HG02642 (cell line): ENCODE data around the gene TRPM3.

ENCODE experiments used
- ATAC-seq: cut with Tn5 transposase; IDR thresholded peaks from one replicate; pipeline ENCODE4 v1.9.1; 2021; ENCODE audit warnings: mild to moderate bottlenecking; ENCODE audit not compliant: unreplicated experiment, poor library complexity

TRPM3 gene

GRCh38 chr9:70600506-70600905 lies 520.9 kb downstream of the TRPM3 start:
- no peak for ATAC-seq

- ATAC-seq, result no peak
Observed at GRCh38 chr9:70597886-70598285, 523.5 kb downstream of the TRPM3 start.

GRCh38 chr9:70595211-70595610 lies 526.2 kb downstream of the TRPM3 start:
- no peak for ATAC-seq

- ATAC-seq, result no peak
Observed at GRCh38 chr9:70594386-70594944, 527.0 kb downstream of the TRPM3 start.

- ATAC-seq, result no peak
Observed at GRCh38 chr9:70593241-70593640, 528.2 kb downstream of the TRPM3 start.

- ATAC-seq, result no peak
Observed at GRCh38 chr9:70590315-70590677, 531.1 kb downstream of the TRPM3 start.

GRCh38 chr9:70589571-70590314 lies 531.7 kb downstream of the TRPM3 start:
- ATAC-seq, result no peak

- no peak for ATAC-seq
Observed at GRCh38 chr9:70588999-70589398, 532.4 kb downstream of the TRPM3 start.

- ATAC-seq, result no peak
Observed at GRCh38 chr9:70588381-70588780, 533.0 kb downstream of the TRPM3 start.

GRCh38 chr9:70587201-70587600 lies 534.2 kb downstream of the TRPM3 start:
- ATAC-seq, result no peak

- no peak for ATAC-seq
Observed at GRCh38 chr9:70586476-70586875, 534.9 kb downstream of the TRPM3 start.

- ATAC-seq, result no peak
Observed at GRCh38 chr9:70581955-70582350, 539.5 kb downstream of the TRPM3 start.

- no peak for ATAC-seq
Observed at GRCh38 chr9:70581214-70581954, 540.0 kb downstream of the TRPM3 start.

- no peak for ATAC-seq
Observed at GRCh38 chr9:70580606-70581195, 540.7 kb downstream of the TRPM3 start.

GRCh38 chr9:70579686-70580085 lies 541.7 kb downstream of the TRPM3 start:
- no peak for ATAC-seq

GRCh38 chr9:70578720-70579119 lies 542.7 kb downstream of the TRPM3 start:
- ATAC-seq, result no peak

- no peak for ATAC-seq
Observed at GRCh38 chr9:70577671-70578070, 543.8 kb downstream of the TRPM3 start.

GRCh38 chr9:70576116-70576515 lies 545.3 kb downstream of the TRPM3 start:
- no peak for ATAC-seq

- no peak for ATAC-seq
Observed at GRCh38 chr9:70574151-70574837, 547.1 kb downstream of the TRPM3 start.

- no peak for ATAC-seq
Observed at GRCh38 chr9:70573308-70573707, 548.1 kb downstream of the TRPM3 start.

- no peak for ATAC-seq
Observed at GRCh38 chr9:70571258-70571657, 550.2 kb downstream of the TRPM3 start.
